ENCODE data around the gene SERP2. TPM values are rescaled to one million over a fixed set of nuclear protein-coding genes. Genes with fewer than 3 reads are reported as not detected.

SERP2 gene
- total and polyA plus RNA-seq, 2 of the 13 experiments (the other 11 are each of a cell fraction or from before 2014, with no cell fraction given), result not detected

DNA sequence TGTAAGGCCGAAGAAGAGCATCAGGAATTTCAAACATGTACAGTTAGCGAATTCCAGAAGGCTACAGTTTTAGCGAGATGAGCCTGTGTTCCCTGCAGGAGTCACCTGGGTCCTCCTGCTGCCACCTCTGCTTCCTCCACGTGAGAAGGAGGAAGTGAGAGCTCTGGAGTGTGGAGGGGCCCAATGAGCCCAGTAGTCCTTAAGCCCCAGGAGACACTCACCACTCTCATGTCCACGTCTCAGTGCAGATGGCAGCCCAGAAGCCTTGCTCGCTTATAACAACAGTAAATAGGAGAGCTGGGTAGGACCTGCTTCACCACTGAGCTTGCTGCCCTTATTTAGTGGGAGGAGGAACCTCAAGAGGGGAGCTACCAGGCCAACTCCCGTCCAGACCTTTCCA, 44.3 kb downstream of the SERP2 start (continued):
- TF ChIP-seq, protein P1, sequence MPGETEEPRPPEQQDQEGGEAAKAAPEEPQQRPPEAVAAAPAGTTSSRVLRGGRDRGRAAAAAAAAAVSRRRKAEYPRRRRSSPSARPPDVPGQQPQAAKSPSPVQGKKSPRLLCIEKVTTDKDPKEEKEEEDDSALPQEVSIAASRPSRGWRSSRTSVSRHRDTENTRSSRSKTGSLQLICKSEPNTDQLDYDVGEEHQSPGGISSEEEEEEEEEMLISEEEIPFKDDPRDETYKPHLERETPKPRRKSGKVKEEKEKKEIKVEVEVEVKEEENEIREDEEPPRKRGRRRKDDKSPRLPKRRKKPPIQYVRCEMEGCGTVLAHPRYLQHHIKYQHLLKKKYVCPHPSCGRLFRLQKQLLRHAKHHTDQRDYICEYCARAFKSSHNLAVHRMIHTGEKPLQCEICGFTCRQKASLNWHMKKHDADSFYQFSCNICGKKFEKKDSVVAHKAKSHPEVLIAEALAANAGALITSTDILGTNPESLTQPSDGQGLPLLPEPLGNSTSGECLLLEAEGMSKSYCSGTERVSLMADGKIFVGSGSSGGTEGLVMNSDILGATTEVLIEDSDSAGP (CRISPR knock-in tag; IDR thresholded peaks at IDR 0.05; ENCODE audit: borderline replicate concordance), result no peak

DNA sequence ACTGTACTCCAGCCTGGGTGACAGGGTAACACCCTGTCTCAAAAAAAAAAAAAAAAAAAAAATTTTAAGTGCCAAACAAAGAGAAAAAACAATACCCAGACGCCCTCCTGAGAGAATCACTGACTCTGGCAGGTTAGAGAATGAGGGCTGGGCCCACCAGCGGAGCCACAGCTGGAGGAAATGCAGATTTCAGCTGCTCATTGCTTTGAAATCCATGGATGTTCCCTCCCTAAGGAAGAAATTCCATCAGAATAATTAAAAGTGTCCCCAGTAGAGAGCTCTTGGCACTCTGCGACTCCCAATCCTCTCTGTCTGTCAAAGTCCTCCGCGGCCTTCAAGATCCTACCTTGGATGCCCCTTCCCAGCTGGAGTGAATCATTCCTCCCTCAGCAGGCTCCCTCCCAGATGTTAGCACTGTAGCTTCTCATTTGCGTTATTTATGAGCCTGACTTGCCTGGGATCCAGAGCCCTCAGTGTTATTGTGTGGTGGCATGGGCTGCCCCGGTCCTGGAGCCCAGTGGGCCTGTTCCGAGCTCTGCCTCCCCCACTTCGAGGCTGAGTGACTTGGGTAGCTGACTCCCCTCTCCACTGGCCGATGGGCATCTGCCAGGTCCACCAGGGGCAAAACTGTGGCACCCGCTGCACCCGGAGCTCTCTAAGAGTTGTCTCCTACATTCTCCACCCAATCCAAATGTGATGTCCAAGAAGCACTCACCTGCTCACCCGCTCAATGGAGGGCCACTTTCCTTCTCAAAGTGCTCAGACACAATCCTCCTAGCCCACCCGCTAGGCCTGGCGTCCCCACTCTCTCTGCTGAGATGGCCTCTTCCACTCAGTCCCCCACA, 47.0 kb downstream of the SERP2 start:
- 65% methylated on average over 12 of the region's 15 CpGs for WGBS (ENCODE audit: low lambda C conversion rate)
- POLR2A ChIA-PET, result interaction anchor here (0.8 to 1.6 kb wide), 3 partner anchors 15 to 16 kb away, joined by 4 to 7 read pairs (median 7); no protein-coding TSS in a partner anchor
- TF ChIP-seq TRIM24 (CRISPR knock-in tag; IDR thresholded peaks at IDR 0.05) (no peak), SUZ12 (IDR thresholded peaks at IDR 0.05; ENCODE audit: low read depth, low read length) (no peak), KDM3A (CRISPR knock-in tag; IDR thresholded peaks at IDR 0.05; ENCODE audit: low read depth) (no peak), ZNF225 (CRISPR knock-in tag; IDR thresholded peaks at IDR 0.05) (no peak), FOXA1 (IDR thresholded peaks at IDR 0.05) (no peak), FOXA1 (CRISPR knock-in tag; IDR thresholded peaks at IDR 0.05) (no peak), ISX (CRISPR knock-in tag; conservative IDR thresholded peaks at IDR 0.05) (no peak)
- TF ChIP-seq, protein P2, sequence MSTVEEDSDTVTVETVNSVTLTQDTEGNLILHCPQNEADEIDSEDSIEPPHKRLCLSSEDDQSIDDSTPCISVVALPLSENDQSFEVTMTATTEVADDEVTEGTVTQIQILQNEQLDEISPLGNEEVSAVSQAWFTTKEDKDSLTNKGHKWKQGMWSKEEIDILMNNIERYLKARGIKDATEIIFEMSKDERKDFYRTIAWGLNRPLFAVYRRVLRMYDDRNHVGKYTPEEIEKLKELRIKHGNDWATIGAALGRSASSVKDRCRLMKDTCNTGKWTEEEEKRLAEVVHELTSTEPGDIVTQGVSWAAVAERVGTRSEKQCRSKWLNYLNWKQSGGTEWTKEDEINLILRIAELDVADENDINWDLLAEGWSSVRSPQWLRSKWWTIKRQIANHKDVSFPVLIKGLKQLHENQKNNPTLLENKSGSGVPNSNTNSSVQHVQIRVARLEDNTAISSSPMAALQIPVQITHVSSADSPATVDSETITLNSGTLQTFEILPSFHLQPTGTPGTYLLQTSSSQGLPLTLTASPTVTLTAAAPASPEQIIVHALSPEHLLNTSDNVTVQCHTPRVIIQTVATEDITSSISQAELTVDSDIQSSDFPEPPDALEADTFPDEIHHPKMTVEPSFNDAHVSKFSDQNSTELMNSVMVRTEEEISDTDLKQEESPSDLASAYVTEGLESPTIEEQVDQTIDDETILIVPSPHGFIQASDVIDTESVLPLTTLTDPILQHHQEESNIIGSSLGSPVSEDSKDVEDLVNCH (CRISPR knock-in tag; IDR thresholded peaks at IDR 0.05), result no peak
- TF ChIP-seq, protein P3, sequence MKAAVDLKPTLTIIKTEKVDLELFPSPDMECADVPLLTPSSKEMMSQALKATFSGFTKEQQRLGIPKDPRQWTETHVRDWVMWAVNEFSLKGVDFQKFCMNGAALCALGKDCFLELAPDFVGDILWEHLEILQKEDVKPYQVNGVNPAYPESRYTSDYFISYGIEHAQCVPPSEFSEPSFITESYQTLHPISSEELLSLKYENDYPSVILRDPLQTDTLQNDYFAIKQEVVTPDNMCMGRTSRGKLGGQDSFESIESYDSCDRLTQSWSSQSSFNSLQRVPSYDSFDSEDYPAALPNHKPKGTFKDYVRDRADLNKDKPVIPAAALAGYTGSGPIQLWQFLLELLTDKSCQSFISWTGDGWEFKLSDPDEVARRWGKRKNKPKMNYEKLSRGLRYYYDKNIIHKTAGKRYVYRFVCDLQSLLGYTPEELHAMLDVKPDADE (CRISPR knock-in tag; IDR thresholded peaks at IDR 0.05), result no peak
- TF ChIP-seq, protein P4, sequence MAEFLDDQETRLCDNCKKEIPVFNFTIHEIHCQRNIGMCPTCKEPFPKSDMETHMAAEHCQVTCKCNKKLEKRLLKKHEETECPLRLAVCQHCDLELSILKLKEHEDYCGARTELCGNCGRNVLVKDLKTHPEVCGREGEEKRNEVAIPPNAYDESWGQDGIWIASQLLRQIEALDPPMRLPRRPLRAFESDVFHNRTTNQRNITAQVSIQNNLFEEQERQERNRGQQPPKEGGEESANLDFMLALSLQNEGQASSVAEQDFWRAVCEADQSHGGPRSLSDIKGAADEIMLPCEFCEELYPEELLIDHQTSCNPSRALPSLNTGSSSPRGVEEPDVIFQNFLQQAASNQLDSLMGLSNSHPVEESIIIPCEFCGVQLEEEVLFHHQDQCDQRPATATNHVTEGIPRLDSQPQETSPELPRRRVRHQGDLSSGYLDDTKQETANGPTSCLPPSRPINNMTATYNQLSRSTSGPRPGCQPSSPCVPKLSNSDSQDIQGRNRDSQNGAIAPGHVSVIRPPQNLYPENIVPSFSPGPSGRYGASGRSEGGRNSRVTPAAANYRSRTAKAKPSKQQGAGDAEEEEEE (CRISPR knock-in tag; IDR thresholded peaks at IDR 0.05; ENCODE audit: borderline replicate concordance), result no peak
- TF ChIP-seq, protein P5, sequence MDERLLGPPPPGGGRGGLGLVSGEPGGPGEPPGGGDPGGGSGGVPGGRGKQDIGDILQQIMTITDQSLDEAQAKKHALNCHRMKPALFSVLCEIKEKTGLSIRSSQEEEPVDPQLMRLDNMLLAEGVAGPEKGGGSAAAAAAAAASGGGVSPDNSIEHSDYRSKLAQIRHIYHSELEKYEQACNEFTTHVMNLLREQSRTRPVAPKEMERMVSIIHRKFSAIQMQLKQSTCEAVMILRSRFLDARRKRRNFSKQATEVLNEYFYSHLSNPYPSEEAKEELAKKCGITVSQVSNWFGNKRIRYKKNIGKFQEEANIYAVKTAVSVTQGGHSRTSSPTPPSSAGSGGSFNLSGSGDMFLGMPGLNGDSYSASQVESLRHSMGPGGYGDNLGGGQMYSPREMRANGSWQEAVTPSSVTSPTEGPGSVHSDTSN (CRISPR knock-in tag; IDR thresholded peaks at IDR 0.05), result no peak
- in situ Hi-C loops (cut with HindIII; ENCODE audit: extremely low pct_ligation_motif_present, low pct_unique_long_range_greater_than_20kb), result no loop called here
- FAIRE-seq (no peak), ATAC-seq (no peak), DNase-seq (ENCODE audit: low spot score) (no peak)
- no TSS peak for BruUV-seq (replicated peaks)
- Histone ChIP-seq H3K4me2 (ENCODE audit: low read depth, low read length) (no peak overlapping the region), H4K20me1 (ENCODE audit: insufficient read depth, low read length) (no peaks in the 10 kb centered on the region), H3K36me3 (replicated peaks in 1 of 2; ENCODE audit: control insufficient read depth in 1 of 2, insufficient read depth in 2 of 2, low read length in 2 of 2) (no peaks in the 10 kb centered on the region), H3K4me3 (replicated peaks in 1 of 3; ENCODE audit: insufficient read depth in 1 of 3, low read depth in 2 of 3, low read length in 3 of 3) (no peak overlapping the region), H3K9ac (ENCODE audit: insufficient read depth, low read depth, low read length) (no peak overlapping the region), H3K27me3 (ENCODE audit: control insufficient read depth in 1 of 2, insufficient read depth in 2 of 2, low read length in 2 of 2) (peaks cover 1 to 6% of the 10 kb centered on the region in 2 experiments; a peak in 3 of 5 replicates), H3K27ac (ENCODE audit: extremely low read length, insufficient read depth, low read length) (no peak overlapping the region), H2AFZ (ENCODE audit: low read length) (no peak overlapping the region), H3K79me2 (ENCODE audit: insufficient read depth, low read length) (no peaks in the 10 kb centered on the region), H3K9me3 (ENCODE audit: low read length) (no peaks in the 10 kb centered on the region), H3K4me1 (ENCODE audit: insufficient read depth, low read length) (peaks cover 35% of the 10 kb centered on the region)
- intact Hi-C loops (cut with micrococcal nuclease; ENCODE audit: unreplicated experiment), result no loop called here
- CTCF ChIA-PET (ENCODE audit: low intra/inter-chr PET ratio, low total read pairs), result no interaction called here

All from HepG2 (cell line).